C4-2B (cell line): ENCODE measurements around the gene TXNRD1.

Experiments used
- H3K27ac ChIP-seq: fragments of 450-650 bp; 2 replicates; pipeline ENCODE4 v1.5.1; 2017
- CTCF ChIP-seq: fragments of 450-650 bp; conservative IDR thresholded peaks from 2 replicates; pipeline ENCODE4 v1.5.1; 2017; ENCODE audit warnings: mild to moderate bottlenecking
- ZFX ChIP-seq: fragments of 450-650 bp; IDR thresholded peaks from 2 replicates; pipeline ENCODE4 v1.6.1; 2017

Gene TXNRD1

GRCh38 chr12:104350211-104351056 is 134.9 kb downstream of the TXNRD1 start:
- TF ChIP-seq ZFX (no peak), CTCF (no peak)
- H3K27ac ChIP-seq: no peak overlapping the region

- no peak for TF ChIP-seq ZFX
- TF ChIP-seq CTCF: no peak
- H3K27ac ChIP-seq: no peak overlapping the region
These were observed 135.7 kb downstream of the TXNRD1 start for GRCh38 chr12:104351057-104351983.

DNA sequence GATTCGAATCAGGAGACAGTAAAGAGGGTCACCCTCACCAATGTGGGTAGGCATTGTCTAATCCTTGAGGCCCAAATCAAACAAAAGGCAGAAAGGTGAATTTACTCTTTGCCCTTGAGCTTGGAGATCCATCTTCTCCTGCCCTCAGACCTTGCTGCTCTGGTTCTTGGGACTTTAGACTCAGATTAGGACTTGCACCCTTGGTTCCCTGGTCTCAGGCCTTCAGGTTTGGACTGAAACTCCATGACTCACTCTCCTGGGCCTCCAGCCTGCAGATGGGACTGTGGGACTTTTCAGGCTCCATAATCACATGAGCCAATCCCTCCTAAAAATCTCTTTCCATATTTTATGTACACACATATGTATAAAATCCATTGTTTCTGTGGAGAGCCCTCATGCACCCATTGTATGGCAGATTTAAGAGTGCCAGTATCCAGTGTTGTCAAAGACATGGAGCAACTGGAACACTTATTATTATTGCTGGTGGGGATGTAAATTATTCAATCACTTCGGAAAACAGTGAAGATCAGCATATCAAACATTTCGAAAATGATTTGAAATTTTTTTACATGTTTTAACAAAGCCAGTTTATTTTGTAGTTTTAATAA is 136.6 kb downstream of the TXNRD1 start:
- TF ChIP-seq CTCF (no peak), ZFX (no peak)
- no peak overlapping the region for H3K27ac ChIP-seq

DNA sequence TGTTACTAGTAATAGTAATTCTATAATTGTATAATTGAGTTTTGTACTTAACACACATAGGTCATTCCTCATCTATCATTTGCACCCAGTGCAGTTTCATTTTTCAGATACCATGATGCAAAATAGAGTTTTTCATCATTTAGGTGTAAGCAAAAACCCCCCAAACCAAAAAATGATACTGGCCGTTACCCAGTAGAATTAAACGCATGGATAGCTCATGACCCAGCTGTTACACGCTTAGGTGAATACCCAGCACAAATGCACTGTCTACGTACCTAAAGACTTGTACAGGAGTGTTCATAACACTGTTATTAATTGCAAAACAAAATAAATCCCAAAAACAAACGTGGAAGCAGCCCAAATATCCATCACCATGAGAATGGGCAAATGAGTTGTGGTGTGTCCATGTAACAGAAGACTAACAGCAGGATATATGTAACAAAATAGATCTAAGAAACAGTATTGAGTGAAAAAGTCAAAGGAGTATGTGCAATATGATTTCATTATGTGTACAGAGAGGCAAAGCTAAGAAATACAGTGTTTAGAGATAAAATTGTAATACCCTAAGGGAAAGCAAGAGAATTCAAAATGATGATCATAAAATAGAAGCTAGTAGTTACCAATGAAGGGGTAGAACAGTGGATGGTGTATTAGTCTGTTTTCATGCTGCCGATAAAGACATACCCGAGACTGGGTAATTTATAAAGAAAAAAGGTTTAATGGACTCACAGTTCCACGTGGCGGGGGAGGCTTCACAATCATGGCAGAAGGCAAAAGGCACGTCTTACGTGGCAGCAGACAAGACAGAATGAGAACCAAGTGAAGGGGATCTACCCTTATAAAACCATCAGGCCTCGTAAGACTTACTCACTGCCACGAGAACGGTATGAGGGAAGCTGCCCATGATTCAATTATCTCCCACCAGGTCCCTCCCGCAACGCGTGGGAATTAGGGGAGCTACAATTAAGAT is 137.7 kb downstream of the TXNRD1 start:
- TF ChIP-seq ZFX (no peak), CTCF (no peak)
- no peak overlapping the region for H3K27ac ChIP-seq

GRCh38 chr12:104354167-104354867 is 138.7 kb downstream of the TXNRD1 start:
- TF ChIP-seq ZFX: no peak
- TF ChIP-seq CTCF: no peak
- H3K27ac ChIP-seq: no peak overlapping the region
